RKO (cell line): ENCODE measurements around the gene PRR13.

Source experiments
- DNase-seq: peaks from one replicate; pipeline ENCODE4 v3.0.0-alpha.2; 2016; ENCODE audit warnings: low spot score

PRR13 gene

GRCh38 chr12:53493610-53494391, 52.3 kb downstream of the PRR13 start:
- no peak for DNase-seq
